GM12892 (cell line): Measurements from ENCODE around the gene JUP.

ENCODE experiments used
- POLR2A ChIP-seq: IDR thresholded peaks from 2 replicates; pipeline ENCODE4 v1.6.1; 2011; ENCODE audit warnings: low read depth, low read length, control low read depth
- POLR2AphosphoS5 ChIP-seq: IDR thresholded peaks from 2 replicates; pipeline ENCODE4 v1.6.1; 2011; ENCODE audit warnings: low read depth, low read length, control low read depth
- TAF1 ChIP-seq: IDR thresholded peaks from 2 replicates; pipeline ENCODE4 v1.6.1; 2011; ENCODE audit warnings: low read depth, mild to moderate bottlenecking, control low read depth, low read length, borderline replicate concordance

DNA sequence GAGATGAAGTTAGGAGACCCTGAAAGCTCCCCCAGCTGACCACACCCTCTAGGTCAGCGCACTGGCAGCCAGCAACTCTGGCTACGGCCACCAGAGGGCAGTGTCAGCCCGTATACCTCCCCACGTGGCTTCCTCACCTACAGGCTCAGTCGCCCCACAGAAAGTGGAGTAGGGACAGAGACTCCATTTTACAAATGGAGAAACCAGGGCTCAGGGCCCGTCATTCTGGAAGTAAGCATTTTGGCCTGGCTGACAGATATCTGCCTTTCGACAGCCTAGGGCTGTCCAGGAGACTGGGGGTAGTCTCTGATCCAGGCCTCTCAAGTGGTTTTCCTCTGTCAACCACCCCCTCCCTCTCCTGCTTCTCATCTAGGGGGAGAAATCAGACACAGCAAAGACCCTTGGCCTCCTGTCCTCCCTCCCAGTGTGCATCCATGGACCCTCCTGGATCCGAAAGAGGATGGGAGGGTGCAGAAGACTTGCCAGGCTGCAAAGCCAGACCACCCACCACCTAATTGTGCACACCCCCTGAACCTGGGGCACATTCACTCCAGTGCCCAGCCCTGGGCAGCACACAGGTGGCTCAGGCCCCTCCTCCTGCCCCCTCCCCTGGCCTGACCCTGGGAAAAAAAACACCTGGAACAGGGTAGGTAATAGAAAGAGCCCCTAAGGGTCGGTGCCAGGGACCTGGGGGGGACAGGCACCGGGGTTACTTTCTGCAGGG, 48.3 kb downstream of the JUP start:
- no peak for TF ChIP-seq POLR2A
- no peak for TF ChIP-seq POLR2AphosphoS5
- TF ChIP-seq TAF1 = no peak
